SHP77 (cell line): ENCODE results near the gene COQ4.
"Not testable (repeated sequence)": the region's sequence is repeated elsewhere in the genome, so short reads cannot be mapped to it uniquely, and the experiment has no call there.

Experiments used
- DNase-seq, 2 experiments: peaks; one replicate each; lab custom pipeline; 2025; lab: John Stamatoyannopoulos, UW

COQ4 gene

DNA sequence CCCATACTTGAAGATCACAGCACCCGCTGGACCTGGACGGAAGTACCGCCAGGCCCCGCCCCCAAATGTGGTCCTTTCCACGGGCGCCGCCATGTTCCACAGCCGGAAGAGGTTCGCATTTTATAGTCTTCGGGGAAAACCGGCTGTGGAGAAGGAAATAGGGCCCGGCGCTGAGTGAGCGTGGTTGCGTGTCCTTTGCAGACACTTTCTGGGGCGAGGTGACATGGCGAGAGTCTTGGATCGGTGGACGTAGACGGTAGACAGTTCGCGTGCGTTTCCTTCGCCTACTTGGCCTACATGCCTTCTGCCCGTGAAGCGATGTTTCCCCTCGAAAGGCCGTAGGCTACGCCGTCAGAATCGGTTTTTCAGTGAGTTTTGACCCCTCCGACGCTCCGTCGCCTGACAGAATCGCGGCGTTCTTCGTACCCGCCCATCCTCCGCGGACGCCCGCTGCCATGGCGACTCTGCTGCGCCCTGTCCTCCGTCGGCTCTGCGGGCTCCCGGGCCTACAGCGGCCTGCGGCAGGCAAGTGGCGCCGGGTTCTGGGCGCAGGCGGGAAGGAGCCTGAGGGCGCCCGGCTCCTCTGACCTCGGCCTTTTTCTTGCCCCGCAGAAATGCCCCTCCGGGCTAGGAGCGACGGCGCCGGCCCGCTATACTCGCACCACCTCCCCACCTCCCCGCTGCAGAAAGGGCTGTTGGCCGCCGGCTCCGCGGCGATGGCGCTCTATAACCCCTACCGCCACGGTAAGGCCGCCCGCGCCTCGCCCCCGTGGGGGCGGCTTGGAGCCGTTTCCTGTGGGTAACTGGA lies at the start of gene COQ4, which contains the start of gene TRUB2:
Gene COQ4, plus strand, starts transcription at position 436 of the 808 bp plus-strand sequence. Its CDS starts 20 bp downstream, at position 456.
Gene TRUB2, minus strand, starts transcription at position 44 of the 808 bp plus-strand sequence. Its CDS starts 39 bp downstream, at position 5.
- peak; percentile 93 to 96 for DNase-seq

DNA sequence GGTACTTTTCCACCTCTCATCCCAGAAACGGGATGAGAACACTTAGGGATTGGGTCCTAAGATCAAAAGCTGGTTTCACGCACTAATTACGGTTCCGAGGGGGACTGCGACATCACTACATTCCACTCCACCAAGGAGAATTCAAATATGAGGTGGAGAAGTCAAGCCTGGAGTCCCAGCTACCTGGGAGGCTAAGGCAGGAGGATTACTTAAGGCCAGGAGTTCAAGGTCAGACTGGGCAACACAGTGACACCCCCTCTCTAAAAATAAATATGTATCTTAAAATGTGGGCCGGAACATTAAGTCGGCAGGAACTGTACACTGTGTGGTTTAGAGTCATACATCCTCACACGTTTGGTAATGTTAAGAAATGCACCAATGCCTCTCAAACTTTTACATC lies 48.4 kb upstream of the COQ4 start:
- DNase-seq: no peak

DNA sequence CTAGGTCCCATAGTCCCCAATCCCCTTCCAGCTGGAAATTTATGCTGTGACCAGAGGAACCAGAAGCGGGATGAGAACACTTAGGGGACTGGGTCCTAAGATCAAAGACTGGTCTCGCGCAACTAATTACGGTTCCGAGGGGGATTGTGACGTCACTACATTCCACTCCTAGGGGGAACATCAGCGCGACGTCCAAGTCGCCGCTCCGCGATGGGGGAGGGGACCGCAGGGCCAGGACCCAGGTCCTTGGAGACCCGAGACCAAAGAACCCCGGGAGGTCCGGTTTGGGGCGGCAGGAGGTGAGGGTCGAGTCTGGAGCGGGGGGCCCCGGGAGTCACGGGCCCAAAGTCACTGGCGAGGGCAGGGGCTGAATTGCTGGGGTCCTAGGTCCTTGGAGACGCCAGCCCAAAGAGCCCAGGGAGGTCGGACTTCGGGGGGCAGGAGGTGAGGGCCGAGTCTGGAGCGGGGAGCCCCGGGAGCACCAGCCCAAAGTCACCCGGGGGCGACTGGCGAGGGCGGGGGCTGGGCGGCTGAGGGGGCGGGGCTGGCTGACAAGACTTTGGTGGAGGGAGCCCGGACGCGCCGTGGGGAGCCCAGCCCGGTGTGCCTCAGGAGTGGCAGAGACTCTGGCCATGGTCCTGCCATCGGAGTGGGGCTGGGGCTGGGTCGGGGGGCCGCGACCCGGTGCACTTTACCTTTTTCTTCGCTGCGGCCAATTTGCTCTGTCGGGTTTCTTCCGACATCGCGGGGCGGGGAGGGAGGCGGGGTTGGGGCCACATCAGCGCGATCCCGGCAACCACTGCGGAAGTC lies 47.2 kb upstream of the COQ4 start, which contains the start of gene GOLGA2:
Gene GOLGA2, minus strand, starts transcription at position 810 of the 810 bp plus-strand sequence. Its CDS starts 31 bp downstream, at position 779.
- peak in 1 of 2 experiments; percentile 62 for DNase-seq

DNA sequence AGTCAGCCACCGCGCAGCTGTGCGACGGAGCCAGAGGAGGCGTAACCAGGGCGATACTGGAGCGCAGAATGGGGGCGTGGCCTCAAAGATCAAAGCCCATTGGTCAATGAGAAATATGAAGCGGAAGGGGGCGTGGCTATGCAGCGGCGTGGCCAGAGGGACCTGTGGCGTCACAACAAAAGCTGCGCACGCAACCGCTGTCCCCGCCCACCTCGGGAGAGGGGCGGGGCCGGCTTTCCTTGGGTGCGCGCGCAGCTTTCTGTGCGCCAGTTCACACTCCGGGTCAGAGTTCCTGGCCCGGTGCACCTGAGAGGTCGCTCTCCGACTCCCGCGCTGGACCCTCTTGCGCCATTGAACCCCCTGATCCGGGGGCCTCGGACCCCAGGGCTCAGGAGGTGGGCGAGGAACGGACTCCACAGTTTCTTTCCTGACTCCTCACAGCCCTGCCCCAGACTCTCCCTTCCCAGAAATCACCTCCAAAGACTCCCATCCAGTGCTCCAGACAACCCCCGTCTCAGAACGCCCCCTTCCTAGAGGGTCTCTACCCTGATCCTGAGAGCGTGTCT lies 46.5 kb upstream of the COQ4 start, which contains the start of gene SWI5:
Gene SWI5, plus strand, starts transcription at position 269 of the 566 bp plus-strand sequence.
- peak; percentile 98 for DNase-seq

DNA sequence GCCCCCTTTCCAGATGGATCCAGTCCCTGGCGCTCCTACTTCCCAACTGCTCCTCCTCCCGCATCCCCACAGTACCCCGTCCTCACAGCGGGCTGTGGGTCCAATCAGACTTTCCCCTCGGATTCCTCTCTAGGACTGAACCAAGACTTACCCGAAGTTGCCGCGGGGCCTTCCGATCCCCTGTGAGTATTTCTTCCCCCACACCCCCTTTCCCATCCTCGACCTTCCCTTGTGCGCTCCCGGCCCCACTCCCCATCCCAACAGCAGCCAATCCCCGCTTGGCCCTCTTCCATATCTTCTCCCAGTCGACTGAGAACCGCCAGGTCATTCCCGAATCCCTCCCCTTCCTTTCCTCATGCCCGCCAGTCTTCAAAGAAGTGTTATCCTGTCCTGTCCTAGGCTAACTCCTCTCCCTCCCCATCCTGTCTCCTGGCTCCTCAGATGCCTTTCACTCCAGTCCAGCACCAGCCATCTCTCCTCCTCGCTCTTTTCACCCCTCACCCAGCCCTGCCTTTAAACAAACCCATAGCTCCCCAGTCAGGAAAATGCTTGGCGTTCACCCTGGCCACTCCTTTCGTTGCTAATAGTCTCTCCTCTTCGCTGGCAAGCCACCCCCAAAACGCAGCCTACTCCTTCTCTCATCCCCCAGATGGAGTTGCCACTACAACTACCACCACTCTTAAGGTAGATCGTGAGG lies 45.9 kb upstream of the COQ4 start:
- no peak for DNase-seq

DNA sequence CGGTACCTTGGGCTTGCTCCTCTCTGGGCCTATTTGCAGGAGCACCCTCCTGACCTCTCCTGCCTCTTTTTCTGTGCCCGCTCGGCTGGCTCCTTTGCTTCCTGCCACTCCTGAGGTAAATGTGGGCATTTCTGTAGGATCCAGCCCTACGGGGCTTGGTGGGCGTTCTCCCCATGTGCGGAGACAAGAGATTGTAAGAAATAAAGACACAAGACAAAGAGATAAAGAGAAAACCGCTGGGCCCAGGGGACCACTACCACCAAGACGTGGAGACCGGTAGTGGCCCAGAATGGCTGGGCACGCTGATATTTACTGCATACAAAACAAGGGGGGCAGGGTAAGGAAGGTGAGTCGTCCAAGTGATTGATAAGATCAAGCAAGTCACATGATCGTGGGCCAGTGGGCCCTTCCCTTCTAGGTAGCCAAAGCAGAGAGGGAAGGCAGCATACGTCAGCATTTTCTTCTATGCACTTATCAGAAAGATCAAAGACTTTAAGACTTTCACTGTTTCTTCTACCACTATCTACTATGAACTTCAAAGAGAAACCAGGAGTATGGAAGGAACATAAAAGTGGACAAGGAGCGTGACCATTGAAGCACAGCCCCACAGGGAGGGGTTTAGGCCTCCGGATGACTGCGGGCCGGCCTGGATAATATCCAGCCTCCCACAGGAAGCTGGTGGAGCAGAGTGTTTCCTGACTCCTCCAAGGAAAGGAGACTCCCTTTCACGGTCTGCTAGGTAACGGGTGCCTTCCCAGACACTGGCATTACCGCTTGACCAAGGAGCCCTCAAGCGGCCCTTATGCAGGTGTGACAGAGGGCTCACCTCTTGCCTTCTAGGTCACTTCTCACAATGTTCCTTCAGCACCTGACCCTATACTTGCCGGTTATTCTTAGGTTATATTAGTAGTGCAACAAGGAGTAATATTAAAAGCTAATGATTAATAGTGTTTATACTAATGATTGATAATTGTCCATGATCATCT lies 43.3 kb upstream of the COQ4 start:
- not testable (repeated sequence) for DNase-seq

DNA sequence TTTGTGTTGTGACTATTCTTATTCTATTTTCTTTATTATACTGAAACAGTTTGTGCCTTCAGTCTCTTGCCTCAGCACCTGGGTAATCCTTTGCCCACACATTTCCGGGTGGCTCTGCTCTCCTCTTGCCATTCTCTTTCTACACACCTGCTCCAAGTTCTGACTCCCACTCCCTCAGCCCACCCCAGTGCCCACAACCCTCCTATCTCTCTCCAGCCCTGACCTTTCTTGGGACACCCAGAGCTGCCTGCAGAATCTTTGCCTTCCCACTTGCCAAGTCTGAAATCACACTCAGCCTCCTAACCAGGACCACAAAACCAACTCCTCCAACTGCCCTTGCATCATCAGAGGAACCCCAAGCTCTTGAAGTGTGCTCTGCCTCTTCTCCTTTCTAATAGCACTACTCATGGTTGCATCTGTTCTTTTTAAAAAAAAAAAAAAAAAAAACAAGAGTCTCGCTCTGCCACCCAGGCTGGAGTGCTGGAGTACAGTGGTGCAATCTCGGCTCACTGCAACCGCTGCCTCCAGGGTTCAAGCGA lies 42.5 kb upstream of the COQ4 start:
- no peak for DNase-seq

DNA sequence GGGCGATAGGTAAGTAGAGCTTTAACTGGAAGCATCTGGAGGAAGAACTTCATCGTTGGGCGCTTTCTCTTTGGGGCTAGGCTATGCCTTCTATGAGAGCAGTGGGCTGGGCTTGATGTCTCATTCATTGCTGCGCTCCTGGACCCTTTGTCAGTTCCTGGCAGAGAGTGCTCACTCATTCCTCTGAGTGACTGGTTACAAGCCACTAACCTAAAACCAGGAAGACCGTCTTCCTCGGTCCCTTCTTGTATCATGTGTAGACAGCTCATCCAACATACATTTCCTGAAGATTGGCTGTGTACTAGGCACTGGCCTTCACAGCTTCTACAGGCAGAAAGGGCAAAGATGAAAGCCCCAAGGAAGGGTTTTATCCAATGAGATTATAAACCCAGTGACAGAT lies 40.1 kb upstream of the COQ4 start:
- DNase-seq: no peak

DNA sequence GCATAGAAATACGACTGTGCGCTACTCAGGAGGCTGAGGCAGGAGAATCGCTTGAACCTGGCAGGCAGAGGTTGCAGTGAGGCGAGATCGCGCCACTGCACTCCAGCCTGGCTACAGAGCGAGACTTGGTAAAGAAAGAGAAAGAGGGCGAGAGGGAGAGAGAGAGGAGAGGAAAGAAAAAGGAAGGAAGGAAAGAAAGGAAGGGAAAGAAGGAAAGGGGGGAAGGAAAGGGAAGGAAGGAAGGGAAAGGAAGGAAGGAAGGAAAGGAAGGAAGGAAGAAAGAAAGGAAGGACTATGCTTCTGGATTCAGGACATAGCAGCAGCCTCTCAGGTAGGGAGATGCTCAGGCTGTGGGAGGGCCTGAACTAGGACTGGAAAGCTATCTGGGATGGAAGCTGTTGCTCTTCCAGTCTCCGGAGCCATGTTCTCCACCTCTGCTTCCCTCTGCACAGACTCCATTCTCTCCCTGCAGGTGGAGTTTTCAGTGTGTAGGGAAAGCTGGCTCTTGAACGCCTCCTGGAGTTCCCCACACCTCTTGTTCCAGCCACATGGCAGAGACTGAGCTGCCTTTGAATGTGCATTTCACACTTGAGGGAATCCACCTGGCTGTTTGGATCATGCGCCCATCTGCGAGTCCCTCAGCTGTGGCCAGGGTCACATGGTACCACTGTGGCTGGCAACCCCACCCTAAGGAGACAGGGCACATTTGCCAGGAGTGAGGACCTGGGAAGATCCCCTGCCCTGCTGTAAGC lies 37.4 kb upstream of the COQ4 start:
- DNase-seq: no peak

DNA sequence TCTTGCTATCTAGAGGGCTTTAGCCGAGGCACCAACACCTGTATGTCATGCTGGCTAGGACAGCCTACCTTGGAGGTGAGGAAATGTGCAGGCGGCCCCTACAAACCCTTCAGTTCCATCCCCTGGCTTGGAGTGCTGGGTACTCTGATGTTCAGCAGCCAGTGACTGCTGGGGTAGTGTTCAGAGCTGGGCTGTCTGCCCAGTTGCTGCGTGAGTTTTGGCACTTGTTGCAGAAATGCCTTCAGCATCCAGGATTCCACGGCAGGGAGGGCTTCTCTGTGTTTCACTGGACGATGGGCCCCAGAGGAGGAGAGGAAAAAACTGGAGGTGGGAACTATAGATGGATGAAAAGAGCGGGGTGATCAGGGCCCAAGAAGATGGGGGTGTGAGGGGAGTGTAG lies 36.2 kb upstream of the COQ4 start:
- DNase-seq: no peak

DNA sequence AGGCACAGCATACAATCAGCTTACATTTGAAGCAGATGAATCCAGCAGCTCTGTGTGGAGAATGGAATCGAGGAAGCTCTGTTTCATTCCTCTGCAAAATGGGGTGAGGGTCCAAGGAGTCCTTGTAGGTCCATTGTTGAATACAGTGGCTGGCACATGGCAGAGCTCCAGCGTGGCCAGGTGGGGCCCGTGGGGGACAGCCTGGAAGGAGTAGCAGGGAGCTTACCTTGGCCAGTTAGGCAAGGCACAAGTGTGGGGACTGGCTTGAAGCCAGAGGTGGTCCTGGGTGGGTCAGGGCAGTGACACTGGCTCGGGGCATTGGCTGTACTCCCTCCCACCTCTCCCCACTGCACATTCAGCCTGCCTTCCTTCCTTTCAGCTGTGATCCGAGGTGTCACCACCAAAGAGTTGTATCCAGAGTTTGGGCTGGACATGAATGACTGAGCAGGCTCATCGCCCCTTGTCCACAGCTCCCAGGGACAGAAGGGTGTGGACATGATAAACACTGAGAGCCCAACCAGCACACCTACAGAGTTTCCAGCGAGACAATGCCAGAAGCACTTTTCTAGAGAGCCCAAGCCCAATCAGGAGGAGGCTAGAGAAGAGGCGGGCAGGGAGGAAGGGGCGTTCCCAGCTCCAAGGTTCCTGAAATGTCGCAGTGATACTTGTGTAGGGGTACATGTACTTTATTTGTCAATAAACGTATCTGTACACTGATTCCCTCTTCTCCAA lies 34.2 kb upstream of the COQ4 start:
- no peak for DNase-seq

DNA sequence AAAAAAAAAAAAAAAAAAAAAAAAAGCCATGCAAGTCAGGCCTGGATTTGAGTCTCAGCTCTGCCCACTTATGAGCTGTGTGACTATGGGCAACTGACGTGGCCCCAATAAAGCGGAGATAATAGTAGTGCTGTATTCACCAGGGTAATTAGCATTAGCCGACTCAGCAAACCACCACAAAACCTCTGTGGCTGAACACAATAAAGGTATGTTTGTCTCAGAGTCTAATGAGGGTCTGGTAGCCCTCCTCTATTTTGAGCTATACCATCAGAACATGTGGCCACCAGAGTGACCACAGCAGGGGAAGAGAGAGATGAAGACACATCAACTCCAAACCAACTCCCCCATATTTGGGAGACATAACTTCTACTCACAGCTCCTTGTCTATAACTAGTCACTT lies 30.6 kb upstream of the COQ4 start:
- no peak for DNase-seq

DNA sequence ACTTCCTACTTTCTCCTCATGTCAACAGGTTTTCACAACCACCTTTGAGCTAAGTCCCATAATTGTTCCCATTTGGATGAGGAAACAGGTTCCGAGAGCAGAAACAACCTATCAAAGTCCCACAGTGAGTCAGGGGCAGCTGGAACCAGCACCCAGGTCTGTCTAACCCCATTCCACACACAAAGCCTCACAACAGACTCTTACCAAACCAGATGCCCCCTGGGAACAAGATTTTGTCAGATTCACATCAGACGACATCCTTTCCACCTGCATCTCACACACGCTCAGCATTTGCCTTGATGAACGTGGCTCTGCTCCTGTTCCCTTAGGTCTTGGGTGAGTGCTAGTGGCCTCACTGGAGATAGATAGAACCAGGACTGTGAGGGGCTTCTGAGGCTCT lies 29.5 kb upstream of the COQ4 start:
- no peak for DNase-seq

DNA sequence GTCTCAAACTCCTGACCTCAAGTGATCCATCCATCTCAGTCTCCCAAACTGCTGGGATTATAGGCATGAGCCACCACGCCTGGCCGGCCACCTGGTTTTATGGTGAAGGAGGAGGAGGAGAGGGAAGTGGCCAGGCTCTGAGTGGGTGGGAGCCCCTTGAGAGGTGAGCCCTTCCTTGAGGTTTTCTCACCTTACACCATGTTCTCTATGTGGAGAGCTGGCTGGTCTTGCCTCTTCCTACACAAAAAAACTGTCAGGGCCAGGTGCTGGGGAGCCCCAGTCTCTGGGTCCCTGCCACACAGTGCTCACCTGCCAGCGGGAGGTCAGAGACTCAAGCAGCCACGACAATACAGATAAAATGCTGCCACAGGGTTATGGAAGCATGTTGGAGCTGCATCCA lies 28.5 kb upstream of the COQ4 start:
- DNase-seq: no peak

DNA sequence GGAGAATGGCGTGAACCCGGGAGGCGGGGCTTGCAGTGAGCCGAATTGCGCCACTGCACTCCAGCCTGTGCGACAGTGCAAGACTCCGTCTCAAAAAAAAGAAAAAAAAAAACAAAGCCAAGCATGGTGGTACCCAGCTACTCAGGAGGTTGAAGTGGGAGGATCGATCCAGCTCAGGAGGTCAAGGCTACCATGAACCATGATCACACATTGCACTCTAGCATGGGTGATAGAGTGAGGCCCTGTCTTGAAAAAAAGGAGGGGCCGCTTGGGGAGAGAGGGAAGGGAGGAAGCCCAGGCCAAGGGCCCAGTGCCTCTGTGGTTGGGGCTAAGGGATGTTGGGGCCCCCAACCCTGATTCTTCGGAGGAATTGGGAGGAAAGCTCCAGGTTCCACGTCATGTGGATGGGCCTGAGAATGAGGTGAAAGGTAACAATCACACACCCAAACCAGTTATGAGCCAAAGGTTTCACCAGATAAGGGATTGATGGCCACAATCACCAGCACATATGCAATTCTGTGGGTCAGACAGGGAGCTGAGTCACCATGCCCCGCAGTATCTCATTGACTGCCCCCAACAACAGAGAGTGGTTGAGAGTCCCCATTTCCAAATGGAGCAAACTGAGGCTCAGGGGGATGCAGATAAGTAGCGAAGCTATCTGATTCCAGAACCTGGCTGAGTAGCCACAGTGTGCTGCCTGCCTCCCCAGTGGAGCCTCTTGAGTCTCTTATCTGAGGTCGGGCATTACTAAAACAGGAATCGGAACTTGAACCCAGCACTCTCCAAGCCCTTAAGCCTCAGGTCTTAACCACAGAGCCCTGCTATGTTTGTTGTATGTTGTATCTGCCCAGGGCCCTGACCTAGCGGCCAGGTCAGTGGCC lies 26.1 kb upstream of the COQ4 start:
- DNase-seq: no peak

DNA sequence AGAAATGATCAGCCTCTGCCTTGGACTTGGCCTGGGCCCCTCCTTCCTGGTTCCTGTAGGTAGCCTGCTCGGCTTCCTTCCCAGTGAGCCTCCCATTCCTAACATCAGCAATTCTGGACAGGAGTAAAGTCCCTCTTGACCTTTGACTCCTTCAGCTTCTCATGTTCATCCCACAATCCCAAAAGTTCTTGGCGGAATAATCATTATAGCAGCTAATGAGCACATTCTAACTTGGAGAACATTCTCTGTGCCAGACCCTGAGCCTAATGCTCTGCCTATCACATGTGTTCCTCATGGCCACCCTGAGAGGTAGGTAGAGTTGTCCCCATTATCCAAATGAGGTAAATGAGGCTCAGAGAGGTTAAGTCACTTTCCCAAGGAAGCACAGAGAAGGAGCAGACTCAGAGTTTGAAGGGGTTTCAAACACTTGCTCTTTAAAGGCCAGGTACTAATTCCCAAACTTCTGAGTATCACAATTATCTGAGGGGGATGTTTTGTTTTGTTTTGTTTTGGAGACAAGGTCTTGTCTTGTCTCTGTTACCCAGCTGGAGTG lies 25.3 kb upstream of the COQ4 start:
- DNase-seq: no peak
